ENCODE data around the gene CARF. TPM values are rescaled to one million over a fixed set of nuclear protein-coding genes. Genes with fewer than 3 reads are reported as not detected.

Gene CARF
- total and polyA plus RNA-seq, 4 donors = 0.98 to 4.3 (median 2.9) TPM

- peak; percentile 57 for DNase-seq (ENCODE audit: low spot score)
- TF ChIP-seq RAD21 (IDR thresholded peaks at IDR 0.05) (peak in 1 of 2 donors; percentile 48), YY1 (IDR thresholded peaks at IDR 0.05) (no peak), EGR1 (IDR thresholded peaks at IDR 0.05; ENCODE audit: low read depth in 2 of 2) (no peak), CTCF (IDR thresholded peaks at IDR 0.05; ENCODE audit: low read depth, low read length, missing input control) (peak; percentile 23), GABPA (IDR thresholded peaks at IDR 0.05 in 1 of 2, conservative IDR thresholded peaks at IDR 0.05 in 1 of 2) (no peak), ZBTB33 (IDR thresholded peaks at IDR 0.05) (no peak), MAX (IDR thresholded peaks at IDR 0.05) (no peak), HNF4G (IDR thresholded peaks at IDR 0.05) (no peak)
- TF ChIP-seq, protein P1, sequence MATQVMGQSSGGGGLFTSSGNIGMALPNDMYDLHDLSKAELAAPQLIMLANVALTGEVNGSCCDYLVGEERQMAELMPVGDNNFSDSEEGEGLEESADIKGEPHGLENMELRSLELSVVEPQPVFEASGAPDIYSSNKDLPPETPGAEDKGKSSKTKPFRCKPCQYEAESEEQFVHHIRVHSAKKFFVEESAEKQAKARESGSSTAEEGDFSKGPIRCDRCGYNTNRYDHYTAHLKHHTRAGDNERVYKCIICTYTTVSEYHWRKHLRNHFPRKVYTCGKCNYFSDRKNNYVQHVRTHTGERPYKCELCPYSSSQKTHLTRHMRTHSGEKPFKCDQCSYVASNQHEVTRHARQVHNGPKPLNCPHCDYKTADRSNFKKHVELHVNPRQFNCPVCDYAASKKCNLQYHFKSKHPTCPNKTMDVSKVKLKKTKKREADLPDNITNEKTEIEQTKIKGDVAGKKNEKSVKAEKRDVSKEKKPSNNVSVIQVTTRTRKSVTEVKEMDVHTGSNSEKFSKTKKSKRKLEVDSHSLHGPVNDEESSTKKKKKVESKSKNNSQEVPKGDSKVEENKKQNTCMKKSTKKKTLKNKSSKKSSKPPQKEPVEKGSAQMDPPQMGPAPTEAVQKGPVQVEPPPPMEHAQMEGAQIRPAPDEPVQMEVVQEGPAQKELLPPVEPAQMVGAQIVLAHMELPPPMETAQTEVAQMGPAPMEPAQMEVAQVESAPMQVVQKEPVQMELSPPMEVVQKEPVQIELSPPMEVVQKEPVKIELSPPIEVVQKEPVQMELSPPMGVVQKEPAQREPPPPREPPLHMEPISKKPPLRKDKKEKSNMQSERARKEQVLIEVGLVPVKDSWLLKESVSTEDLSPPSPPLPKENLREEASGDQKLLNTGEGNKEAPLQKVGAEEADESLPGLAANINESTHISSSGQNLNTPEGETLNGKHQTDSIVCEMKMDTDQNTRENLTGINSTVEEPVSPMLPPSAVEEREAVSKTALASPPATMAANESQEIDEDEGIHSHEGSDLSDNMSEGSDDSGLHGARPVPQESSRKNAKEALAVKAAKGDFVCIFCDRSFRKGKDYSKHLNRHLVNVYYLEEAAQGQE (IDR thresholded peaks at IDR 0.05) = no peak
- no peak overlapping the region for H3K9ac ChIP-seq (ENCODE audit: low read depth in 1 of 2, low read length in 2 of 2)
- H3K27ac ChIP-seq (ENCODE audit: low read depth in 1 of 2, low read length in 2 of 2) = peak overlapping the region in 1 of 2 donors; percentile 41
- H3K4me3 ChIP-seq (ENCODE audit: low read depth in 1 of 3, low read length in 3 of 3) = peak overlapping the region; percentile 77 to 98 (median 87)
- no peaks in the 10 kb centered on the region for H3K27me3 ChIP-seq (ENCODE audit: control insufficient read depth in 4 of 4, insufficient read depth in 4 of 4, low read length in 3 of 4)
- WGBS = 5% methylated on average over 37 of the region's 37 CpGs
- H3K9me3 ChIP-seq (ENCODE audit: control insufficient read depth in 4 of 4, low read length in 3 of 4) = no peaks in the 10 kb centered on the region
- peaks cover 0 to 2% (median 0%) of the 10 kb centered on the region in 4 donors for H3K36me3 ChIP-seq (ENCODE audit: control insufficient read depth in 4 of 4, insufficient read depth in 3 of 4, low read depth in 1 of 4, low read length in 3 of 4)
- H3K4me1 ChIP-seq (ENCODE audit: control insufficient read depth in 4 of 4, insufficient read depth in 4 of 4, low read length in 3 of 4) = peaks cover 5 to 15% (median 10%) of the 10 kb centered on the region in 4 donors
Measured at GRCh38 chr2:202870431-202871299, 41.4 kb upstream of the CARF start.

DNA sequence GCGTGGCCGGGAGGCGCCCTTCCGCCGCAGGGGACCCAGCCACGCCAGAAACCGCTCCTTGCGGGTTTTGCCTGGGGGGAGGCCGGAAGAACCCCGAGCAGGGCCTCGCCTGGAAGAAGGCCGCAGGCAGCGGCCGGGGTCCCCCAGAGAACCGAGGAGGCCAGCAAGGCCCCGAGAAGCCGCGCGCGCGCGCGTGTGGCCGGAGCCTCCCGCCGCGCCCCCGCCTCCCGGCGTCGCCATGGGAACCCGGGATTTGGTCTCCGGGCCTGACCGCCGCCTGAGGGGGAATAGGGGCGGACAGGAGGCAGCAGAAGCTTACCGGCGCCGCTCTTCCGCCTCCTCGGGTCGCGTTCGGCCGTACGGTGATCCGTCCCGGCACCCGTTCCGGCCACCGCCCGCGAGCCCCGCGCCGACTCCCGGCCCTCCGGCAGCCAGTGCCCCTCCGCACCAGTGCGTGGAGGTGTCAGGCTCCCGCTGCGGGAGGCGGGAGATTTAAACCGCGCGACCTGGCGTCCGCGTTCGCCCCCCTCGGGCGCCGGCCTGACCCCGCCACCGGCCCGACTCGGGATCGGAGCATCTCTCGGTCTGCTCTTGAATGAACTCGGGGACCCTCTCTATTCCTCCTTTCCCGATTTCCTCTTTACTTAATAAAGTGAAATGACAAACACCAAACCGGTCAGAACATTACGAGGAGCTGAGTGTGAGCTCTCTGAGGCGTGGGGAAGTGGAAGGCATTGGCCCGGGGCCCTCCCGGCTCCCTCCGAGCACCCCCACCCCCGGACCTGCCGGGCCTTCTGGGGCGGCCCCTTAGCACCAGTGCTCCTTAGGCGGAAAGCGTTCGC, 40.6 kb upstream of the CARF start, which contains the start of gene ICA1L:
Gene ICA1L (minus strand): TSS at position 467 of the 842 bp plus-strand sequence. CDS start 42,757 bp downstream, outside the sequence.
- peak within 1 kb of the TSS in 1 of 2 donors; percentile 41 for H3K27ac ChIP-seq (ENCODE audit: low read depth in 1 of 2, low read length in 2 of 2)
- peak; percentile 72 for DNase-seq (ENCODE audit: low spot score)
- H3K27me3 ChIP-seq (ENCODE audit: control insufficient read depth in 4 of 4, insufficient read depth in 4 of 4, low read length in 3 of 4) = no peaks in the 10 kb centered on the region
- H3K9ac ChIP-seq (ENCODE audit: low read depth in 1 of 2, low read length in 2 of 2) = peak within 1 kb of the TSS in 1 of 2 donors; percentile 9
- H3K4me3 ChIP-seq (ENCODE audit: low read depth in 1 of 3, low read length in 3 of 3) = peak within 1 kb of the TSS; percentile 77 to 98 (median 87)
- peaks cover 0 to 2% (median 0%) of the 10 kb centered on the region in 4 donors for H3K36me3 ChIP-seq (ENCODE audit: control insufficient read depth in 4 of 4, insufficient read depth in 3 of 4, low read depth in 1 of 4, low read length in 3 of 4)
- no peaks in the 10 kb centered on the region for H3K9me3 ChIP-seq (ENCODE audit: control insufficient read depth in 4 of 4, low read length in 3 of 4)
- under 1% methylated on average over 93 of the region's 93 CpGs for WGBS
- peaks cover 5 to 15% (median 10%) of the 10 kb centered on the region in 4 donors for H3K4me1 ChIP-seq (ENCODE audit: control insufficient read depth in 4 of 4, insufficient read depth in 4 of 4, low read length in 3 of 4)
- TF ChIP-seq CTCF (IDR thresholded peaks at IDR 0.05; ENCODE audit: low read depth, low read length, missing input control) = no peak
- no peak for TF ChIP-seq NR2F2 (IDR thresholded peaks at IDR 0.05)
- no peak for TF ChIP-seq RAD21 (IDR thresholded peaks at IDR 0.05)
- no peak for TF ChIP-seq GABPA (IDR thresholded peaks at IDR 0.05 in 1 of 2, conservative IDR thresholded peaks at IDR 0.05 in 1 of 2)
- no peak for TF ChIP-seq ZBTB33 (IDR thresholded peaks at IDR 0.05)
- TF ChIP-seq RXRA (IDR thresholded peaks at IDR 0.05) = no peak
- no peak for TF ChIP-seq JUND (IDR thresholded peaks at IDR 0.05)
- no peak for TF ChIP-seq MAX (IDR thresholded peaks at IDR 0.05)
- TF ChIP-seq HNF4A (conservative IDR thresholded peaks at IDR 0.05) = no peak
- no peak for TF ChIP-seq YY1 (IDR thresholded peaks at IDR 0.05)
